H7 (cell line): ENCODE data around the gene CNTFR. TPM values are rescaled to one million over a fixed set of nuclear protein-coding genes. Genes with fewer than 3 reads are reported as not detected.

Experiments
- DNase-seq: peaks from one replicate; pipeline ENCODE4 v3.0.0; 2012
- H3K27me3 ChIP-seq: 2 replicates; pipeline ENCODE4 v1.6.0; 2011; ENCODE audit warnings: mild to moderate bottlenecking, low read length; ENCODE audit not compliant: control insufficient read depth, insufficient read depth
- H3K36me3 ChIP-seq: replicated peaks from 2 replicates; pipeline ENCODE4 v1.5.1; 2011; ENCODE audit warnings: low read length; ENCODE audit not compliant: control insufficient read depth, insufficient read depth
- H3K4me3 ChIP-seq: 2 replicates; pipeline ENCODE4 v1.5.1; 2011; ENCODE audit warnings: low read depth, mild to moderate bottlenecking, control low read depth, low read length, moderate library complexity; ENCODE audit not compliant: insufficient read depth
- total RNA-seq: library from RNA; depleted of rRNA; stranded (reverse); fragments of >200 nt; shearing (Covaris generic); gene quantifications from 2 replicates; pipeline ENCODE4 v1.2.3, GENCODE V29; 2014

The CNTFR gene
- total RNA-seq, 1 experiment from 2014 or later = 43.2 TPM

DNA sequence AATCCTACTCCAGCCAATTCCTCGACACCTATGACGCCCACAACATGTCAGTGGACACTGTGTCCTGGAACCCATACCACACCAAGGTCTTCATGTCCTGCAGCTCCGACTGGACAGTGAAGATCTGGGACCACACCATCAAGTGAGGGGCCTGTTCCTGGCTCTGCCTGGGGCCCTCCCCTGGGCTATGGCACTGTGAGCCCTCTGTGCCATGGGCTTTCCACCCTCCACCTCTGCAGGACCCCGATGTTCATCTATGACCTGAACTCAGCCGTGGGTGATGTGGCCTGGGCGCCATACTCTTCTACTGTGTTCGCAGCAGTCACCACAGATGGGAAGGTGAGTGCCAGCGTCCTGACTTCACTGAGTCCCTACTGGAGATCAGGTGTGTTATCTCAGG lies 75.1 kb downstream of the CNTFR start:
- Histone ChIP-seq H3K36me3 (no peaks in the 10 kb centered on the region), H3K4me3 (no peak overlapping the region), H3K27me3 (no peaks in the 10 kb centered on the region)
- no peak for DNase-seq

DNA sequence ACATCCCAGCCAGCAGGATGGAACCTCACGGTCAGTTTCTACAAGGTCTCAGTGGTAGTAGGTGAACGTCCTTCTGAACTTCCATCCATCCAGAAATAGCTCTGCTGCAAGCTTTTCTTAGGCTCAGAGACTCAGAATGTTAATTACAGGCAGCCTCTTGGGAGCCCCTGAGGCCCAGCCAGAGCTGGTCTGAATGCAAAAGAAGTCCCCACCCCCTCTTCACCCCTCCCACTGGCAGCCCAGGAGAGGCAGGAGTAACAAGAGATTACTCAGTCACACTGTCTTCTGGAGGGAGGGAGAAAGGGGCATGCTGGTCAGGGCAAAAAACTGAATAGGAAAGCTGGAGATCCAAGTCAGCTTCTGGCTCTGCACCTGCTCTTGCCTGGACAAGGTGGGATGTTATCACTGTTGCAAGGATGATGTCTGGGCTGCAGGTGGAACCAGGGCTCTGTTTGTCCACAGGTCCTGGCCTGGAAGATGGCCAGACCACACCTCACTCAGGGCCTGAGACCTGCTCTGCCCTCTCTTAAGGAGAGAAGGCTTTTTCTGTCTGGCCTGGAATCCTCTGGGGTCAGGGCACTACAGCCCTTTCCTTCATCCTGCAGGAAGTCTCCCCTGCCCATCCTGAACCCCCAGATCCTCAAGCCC lies 75.8 kb downstream of the CNTFR start:
- no peak overlapping the region for H3K4me3 ChIP-seq
- no peaks in the 10 kb centered on the region for H3K36me3 ChIP-seq
- peak; percentile 84 for DNase-seq
- H3K27me3 ChIP-seq = no peaks in the 10 kb centered on the region

DNA sequence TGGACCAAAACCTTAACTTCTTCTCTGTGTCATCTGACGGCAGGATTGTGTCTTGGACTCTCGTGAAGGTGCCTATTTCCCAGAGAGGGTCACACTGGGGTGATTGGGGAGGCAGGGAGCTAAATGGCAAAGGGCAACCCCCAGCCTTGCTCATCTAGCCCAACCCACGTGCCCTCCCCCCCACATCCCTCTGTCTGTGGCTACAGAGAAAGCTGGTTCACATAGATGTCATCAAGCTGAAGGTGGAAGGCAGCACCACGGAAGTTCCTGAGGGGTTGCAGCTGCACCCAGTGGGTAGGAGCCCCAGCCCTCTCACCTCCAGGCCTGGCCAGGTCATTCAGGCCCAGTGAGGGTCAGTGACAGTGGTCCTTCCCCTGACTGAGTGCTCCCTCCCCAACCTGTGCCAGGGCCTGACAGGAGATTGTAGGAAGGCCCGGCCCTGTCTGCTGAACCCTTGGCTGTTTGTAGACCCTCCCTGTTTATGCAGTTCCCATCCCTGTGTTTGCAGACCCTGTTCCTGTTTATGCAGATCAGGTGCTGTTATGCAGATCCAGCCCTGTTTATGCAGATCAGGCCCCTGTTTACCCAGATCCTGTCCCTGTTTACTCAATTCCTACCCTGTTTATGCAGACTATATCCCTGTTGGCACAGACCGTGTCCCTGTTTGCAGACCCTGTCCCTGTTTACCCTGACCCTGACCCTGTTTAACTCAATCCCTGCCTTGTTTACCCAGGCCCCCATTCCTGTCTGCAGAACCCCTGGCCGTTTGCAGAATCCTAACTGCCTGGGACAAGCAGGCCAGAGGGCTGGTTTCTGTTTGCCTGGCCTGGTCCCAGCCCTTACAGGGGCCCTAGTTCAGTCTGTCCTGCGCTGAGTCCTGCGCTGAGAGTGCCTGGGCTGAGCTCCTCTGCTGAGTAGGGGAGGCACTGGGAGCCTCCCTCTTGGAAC lies 77.1 kb downstream of the CNTFR start:
- no peak overlapping the region for H3K4me3 ChIP-seq
- no peaks in the 10 kb centered on the region for H3K36me3 ChIP-seq
- DNase-seq = peak; percentile 70
- H3K27me3 ChIP-seq = no peaks in the 10 kb centered on the region

- DNase-seq = no peak
- no peaks in the 10 kb centered on the region for H3K27me3 ChIP-seq
- no peaks in the 10 kb centered on the region for H3K36me3 ChIP-seq
- H3K4me3 ChIP-seq = no peak overlapping the region
Measured at GRCh38 chr9:34510497-34511468, 78.7 kb downstream of the CNTFR start.

DNA sequence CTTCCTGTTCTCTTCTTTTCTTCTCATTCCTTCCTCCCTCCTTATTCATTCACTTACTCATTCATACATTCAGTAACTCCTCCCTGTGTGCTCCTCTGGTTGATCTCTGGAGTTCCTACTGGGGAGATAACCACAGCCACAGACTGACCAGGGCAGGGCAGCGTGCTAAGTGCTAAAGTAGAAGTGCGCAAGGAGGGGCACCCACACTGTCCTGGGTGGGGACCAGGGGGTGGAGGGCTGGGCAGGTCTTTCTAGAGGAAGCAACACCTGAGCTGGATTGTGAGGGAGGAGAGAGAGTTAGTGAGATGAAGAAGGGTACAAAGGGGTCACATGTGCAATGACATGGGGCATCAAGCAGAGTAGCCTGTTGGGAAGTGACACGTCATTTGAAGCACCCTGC lies 80.6 kb downstream of the CNTFR start:
- Histone ChIP-seq H3K27me3 (no peaks in the 10 kb centered on the region; the same call in 1 of the 2 replicates), H3K36me3 (no peaks in the 10 kb centered on the region), H3K4me3 (no peak overlapping the region)
- DNase-seq = no peak

DNA sequence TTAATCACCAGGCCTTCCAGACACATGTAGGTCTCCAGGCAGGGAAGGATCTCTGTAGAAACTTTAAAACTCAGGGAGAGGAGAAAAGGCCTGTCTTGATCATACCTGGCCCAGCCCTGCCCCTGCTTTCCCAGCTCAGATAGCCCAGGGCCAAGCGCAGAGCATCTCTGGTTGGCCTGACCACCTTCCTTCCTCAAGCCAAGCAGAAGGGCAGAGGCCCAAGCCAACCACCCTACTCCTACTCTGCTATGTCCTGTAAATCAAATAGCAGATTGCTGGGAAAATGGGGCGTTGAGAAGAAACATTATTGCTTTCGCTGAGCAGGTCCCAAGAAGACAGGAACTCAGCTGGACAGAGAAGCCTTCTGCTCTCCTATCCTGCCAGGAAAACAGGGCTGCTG lies 81.1 kb downstream of the CNTFR start:
- H3K4me3 ChIP-seq = no peak overlapping the region
- no peaks in the 10 kb centered on the region; the same call in 1 of the 2 replicates for H3K27me3 ChIP-seq
- DNase-seq = no peak
- H3K36me3 ChIP-seq = no peaks in the 10 kb centered on the region

DNA sequence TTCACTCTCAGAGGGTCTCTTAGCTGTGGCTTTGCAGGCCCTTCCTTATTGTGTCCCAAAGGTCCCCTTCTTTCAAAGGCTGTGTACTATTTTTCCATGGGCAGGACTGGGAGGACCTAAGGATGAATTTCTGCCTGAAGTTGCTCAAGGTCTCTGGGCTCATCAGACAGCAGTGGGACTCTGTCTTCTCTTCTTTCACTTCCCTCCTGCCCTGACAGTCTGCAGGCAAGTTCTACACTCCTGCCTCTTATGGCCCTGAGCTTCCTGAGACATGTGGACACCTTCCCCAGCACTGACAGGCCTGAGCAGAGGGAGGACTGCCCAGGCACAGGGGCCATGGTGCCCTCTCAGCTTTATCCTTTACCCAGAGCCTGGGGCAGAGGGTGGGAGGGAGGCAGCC lies 81.6 kb downstream of the CNTFR start:
- no peak for DNase-seq
- Histone ChIP-seq H3K4me3 (no peak overlapping the region), H3K36me3 (no peaks in the 10 kb centered on the region), H3K27me3 (no peaks in the 10 kb centered on the region; the same call in 1 of the 2 replicates)

GRCh38 chr9:34507556-34507955 lies 82.0 kb downstream of the CNTFR start:
- DNase-seq = no peak
- Histone ChIP-seq H3K27me3 (no peaks in the 10 kb centered on the region; the same call in 1 of the 2 replicates), H3K4me3 (no peak overlapping the region), H3K36me3 (no peaks in the 10 kb centered on the region)

- DNase-seq = no peak
Measured at GRCh38 chr9:34506623-34507022, 82.9 kb downstream of the CNTFR start.

GRCh38 chr9:34505370-34506120 lies 84.0 kb downstream of the CNTFR start:
- no peak for DNase-seq

More at GRCh38 chr9:34506623-34507022, 82.9 kb downstream of the CNTFR start:
- no peak overlapping the region for H3K4me3 ChIP-seq
- H3K36me3 ChIP-seq = no peaks in the 10 kb centered on the region
- H3K27me3 ChIP-seq = no peaks in the 10 kb centered on the region; the same call in 1 of the 2 replicates

GRCh38 chr9:34503406-34503805 lies 86.1 kb downstream of the CNTFR start:
- no peak for DNase-seq
- no peaks in the 10 kb centered on the region; the same call in 1 of the 2 replicates for H3K27me3 ChIP-seq
- H3K36me3 ChIP-seq = no peaks in the 10 kb centered on the region
- H3K4me3 ChIP-seq = no peak overlapping the region

More at GRCh38 chr9:34505370-34506120, 84.0 kb downstream of the CNTFR start:
- Histone ChIP-seq H3K4me3 (no peak overlapping the region), H3K27me3 (no peaks in the 10 kb centered on the region; the same call in 1 of the 2 replicates), H3K36me3 (no peaks in the 10 kb centered on the region)

DNA sequence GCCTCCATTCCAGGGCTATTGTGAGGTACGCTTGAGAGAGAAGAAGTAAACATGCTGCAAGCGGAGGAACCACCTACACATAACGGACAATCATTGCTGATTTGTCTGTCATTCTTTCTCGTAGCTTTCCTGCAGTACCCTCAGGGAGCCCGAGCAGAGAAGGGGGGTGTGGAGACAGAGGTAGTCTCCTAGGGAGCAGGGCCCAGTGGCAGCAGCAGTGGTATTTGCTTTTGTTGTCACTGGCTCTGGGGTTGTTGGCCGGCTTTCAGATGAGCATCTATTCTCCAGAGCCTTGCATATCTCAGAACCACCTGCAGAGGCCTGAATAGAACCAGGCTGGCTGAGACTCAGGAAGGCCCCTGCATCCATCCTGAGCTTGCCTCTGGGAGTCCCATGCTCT lies 86.6 kb downstream of the CNTFR start:
- Histone ChIP-seq H3K36me3 (no peaks in the 10 kb centered on the region), H3K4me3 (no peak overlapping the region), H3K27me3 (no peaks in the 10 kb centered on the region; the same call in 1 of the 2 replicates)
- DNase-seq = no peak

GRCh38 chr9:34502471-34502870 lies 87.1 kb downstream of the CNTFR start:
- Histone ChIP-seq H3K36me3 (no peaks in the 10 kb centered on the region), H3K27me3 (no peaks in the 10 kb centered on the region; the same call in 1 of the 2 replicates), H3K4me3 (no peak overlapping the region)
- DNase-seq = no peak
